Measurements from ENCODE around the gene ACOD1.

The ACOD1 gene

GRCh38 chr13:76991432-76991795 is 43.1 kb downstream of the ACOD1 start:
- no peak for DNase-seq (ENCODE audit: low read depth, low spot score)

- DNase-seq (ENCODE audit: low read depth, low spot score) = peak; percentile 41
These were observed 43.7 kb downstream of the ACOD1 start, which contains the start of gene CLN5 for GRCh38 chr13:76991796-76992547. CLN5 (plus strand) TSS chr13:76992081; CDS start chr13:76992099, 18 bp downstream.

GRCh38 chr13:76992548-76993001 is 44.3 kb downstream of the ACOD1 start:
- no peak for DNase-seq (ENCODE audit: low read depth, low spot score)

GRCh38 chr13:76993021-76993420 is 44.7 kb downstream of the ACOD1 start:
- DNase-seq (ENCODE audit: low read depth, low spot score) = no peak

GRCh38 chr13:76993473-76993872 is 45.2 kb downstream of the ACOD1 start:
- no peak for DNase-seq (ENCODE audit: low read depth, low spot score)

- no peak for DNase-seq (ENCODE audit: low read depth, low spot score)
These were observed 46.0 kb downstream of the ACOD1 start for GRCh38 chr13:76994281-76994680.

GRCh38 chr13:77000475-77000874 is 52.2 kb downstream of the ACOD1 start:
- DNase-seq (ENCODE audit: low read depth, low spot score) = no peak

GRCh38 chr13:77001540-77001939 is 53.2 kb downstream of the ACOD1 start:
- no peak for DNase-seq (ENCODE audit: low read depth, low spot score)

GRCh38 chr13:77001963-77002587 is 53.8 kb downstream of the ACOD1 start:
- no peak for DNase-seq (ENCODE audit: low read depth, low spot score)

GRCh38 chr13:77002590-77003190 is 54.4 kb downstream of the ACOD1 start:
- DNase-seq (ENCODE audit: low read depth, low spot score) = no peak

Data from brain pericyte (primary cell).